Epithelial cell of esophagus (primary cell): ENCODE data around the gene PIK3R5.

ENCODE experiments used
- DNase-seq: peaks from one replicate; pipeline ENCODE4 v3.0.0; 2010; ENCODE audit warnings: low read depth
- H3K4me3 ChIP-seq: 2 replicates; pipeline ENCODE4 v1.5.1; 2011; ENCODE audit warnings: mild to moderate bottlenecking, low read length, control low read depth
- CTCF ChIP-seq: IDR thresholded peaks from 2 replicates; pipeline ENCODE4 v1.5.1; 2011; ENCODE audit warnings: low read depth, mild to moderate bottlenecking, low read length, control low read depth, inconsistent platforms; ENCODE audit not compliant: insufficient read depth; ENCODE audit errors: missing control alignments

The PIK3R5 gene

GRCh38 chr17:8893621-8894201 is 71.8 kb downstream of the PIK3R5 start:
- no peak overlapping the region for H3K4me3 ChIP-seq
- no peak for DNase-seq
- no peak for TF ChIP-seq CTCF

GRCh38 chr17:8893059-8893458 is 72.4 kb downstream of the PIK3R5 start:
- no peak for TF ChIP-seq CTCF
- H3K4me3 ChIP-seq: no peak overlapping the region
- no peak for DNase-seq

GRCh38 chr17:8892338-8892690 is 73.2 kb downstream of the PIK3R5 start:
- no peak for TF ChIP-seq CTCF
- no peak overlapping the region for H3K4me3 ChIP-seq
- no peak for DNase-seq

GRCh38 chr17:8890671-8891070 is 74.8 kb downstream of the PIK3R5 start:
- no peak for TF ChIP-seq CTCF

GRCh38 chr17:8889458-8890210 is 75.9 kb downstream of the PIK3R5 start:
- no peak for DNase-seq
- TF ChIP-seq CTCF: no peak
- H3K4me3 ChIP-seq: no peak overlapping the region

More at GRCh38 chr17:8890671-8891070, 74.8 kb downstream of the PIK3R5 start:
- no peak for DNase-seq
- H3K4me3 ChIP-seq: no peak overlapping the region

- TF ChIP-seq CTCF: no peak
- no peak overlapping the region for H3K4me3 ChIP-seq
- DNase-seq: no peak
Measured at GRCh38 chr17:8888704-8889302, 76.7 kb downstream of the PIK3R5 start.
